GM18520 (cell line): Measurements from ENCODE around the gene PRIM2.
A peak's percentile ranks its signal among the peaks of the same experiment; 100 is the strongest.
"Not testable (repeated sequence)": the region's sequence is repeated elsewhere in the genome, so short reads cannot be mapped to it uniquely, and the experiment has no call there.

ENCODE experiments used
- ATAC-seq: cut with Tn5 transposase; IDR thresholded peaks from one replicate; pipeline ENCODE4 v1.9.1; 2021; ENCODE audit not compliant: unreplicated experiment

Gene PRIM2, protein sequence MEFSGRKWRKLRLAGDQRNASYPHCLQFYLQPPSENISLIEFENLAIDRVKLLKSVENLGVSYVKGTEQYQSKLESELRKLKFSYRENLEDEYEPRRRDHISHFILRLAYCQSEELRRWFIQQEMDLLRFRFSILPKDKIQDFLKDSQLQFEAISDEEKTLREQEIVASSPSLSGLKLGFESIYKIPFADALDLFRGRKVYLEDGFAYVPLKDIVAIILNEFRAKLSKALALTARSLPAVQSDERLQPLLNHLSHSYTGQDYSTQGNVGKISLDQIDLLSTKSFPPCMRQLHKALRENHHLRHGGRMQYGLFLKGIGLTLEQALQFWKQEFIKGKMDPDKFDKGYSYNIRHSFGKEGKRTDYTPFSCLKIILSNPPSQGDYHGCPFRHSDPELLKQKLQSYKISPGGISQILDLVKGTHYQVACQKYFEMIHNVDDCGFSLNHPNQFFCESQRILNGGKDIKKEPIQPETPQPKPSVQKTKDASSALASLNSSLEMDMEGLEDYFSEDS

DNA sequence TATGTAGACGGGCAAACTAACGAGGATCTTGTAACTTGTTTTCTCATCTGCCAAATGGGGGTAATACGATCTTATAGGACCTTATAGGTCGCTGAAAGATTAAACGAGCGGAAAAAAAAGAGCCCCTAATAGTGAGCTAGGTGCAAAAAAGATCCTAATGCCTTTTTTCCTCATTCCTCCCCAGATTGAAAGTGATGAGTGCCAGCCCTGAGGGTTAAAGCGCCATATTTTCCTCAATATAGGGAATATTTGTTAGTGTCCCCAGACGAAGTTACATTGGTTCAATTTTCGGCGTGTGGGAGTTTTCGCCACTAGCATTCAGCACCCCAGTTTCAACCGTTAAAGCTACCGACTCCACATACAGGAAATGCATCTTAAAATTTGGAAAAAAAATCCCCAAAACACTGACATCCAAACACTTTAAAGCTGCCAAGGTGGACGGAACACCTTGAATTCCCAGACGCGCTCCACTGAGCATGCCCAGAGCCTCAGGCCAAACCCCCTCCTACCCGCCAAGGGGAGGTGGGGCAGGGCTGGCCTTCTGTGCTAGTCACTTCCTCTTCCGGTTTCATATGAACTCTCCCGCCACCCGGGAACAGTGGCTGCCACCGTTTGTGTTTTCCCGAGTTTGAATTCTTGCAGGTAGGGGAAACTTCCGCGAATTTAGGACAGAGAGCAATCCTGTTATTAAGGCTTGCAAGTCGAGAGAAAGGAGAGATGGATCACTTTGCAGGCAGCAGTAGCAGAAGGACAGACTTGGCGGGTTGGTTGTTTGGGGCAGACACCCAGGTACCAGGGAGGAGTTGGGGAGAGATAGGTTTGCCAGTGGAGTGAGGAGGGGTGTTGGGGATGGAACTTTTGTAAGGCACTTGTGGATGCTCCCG, at the start of gene PRIM2:
PRIM2 (plus strand) TSS at position 571 of the 884 bp plus-strand sequence. CDS start 816 bp downstream, outside the sequence.
- ATAC-seq: peak; percentile 84

GRCh38 chr6:57268294-57268640, 49.2 kb upstream of the PRIM2 start:
- no peak for ATAC-seq

- ATAC-seq: not testable (repeated sequence)
Measured at GRCh38 chr6:57274113-57274824, 43.2 kb upstream of the PRIM2 start.

DNA sequence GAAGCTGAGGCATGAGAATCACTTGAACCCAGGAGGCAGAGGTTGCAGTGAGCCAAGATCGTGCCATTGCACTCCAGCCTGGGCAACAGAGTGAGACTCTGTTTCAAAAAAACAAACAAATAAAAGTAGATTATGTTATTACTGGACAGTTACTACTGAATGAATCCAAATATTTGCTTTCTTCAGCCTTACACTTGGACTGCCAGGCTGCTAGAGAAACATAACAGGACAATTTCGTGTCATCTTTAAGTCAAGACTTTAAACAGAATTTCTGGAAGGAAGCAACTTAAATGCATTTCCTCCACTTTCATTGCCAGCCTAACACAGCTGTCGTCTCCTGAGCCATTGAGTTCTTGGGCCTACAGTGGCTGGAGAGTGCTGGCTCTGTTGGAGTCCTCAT, 42.0 kb upstream of the PRIM2 start:
- ATAC-seq: no peak

DNA sequence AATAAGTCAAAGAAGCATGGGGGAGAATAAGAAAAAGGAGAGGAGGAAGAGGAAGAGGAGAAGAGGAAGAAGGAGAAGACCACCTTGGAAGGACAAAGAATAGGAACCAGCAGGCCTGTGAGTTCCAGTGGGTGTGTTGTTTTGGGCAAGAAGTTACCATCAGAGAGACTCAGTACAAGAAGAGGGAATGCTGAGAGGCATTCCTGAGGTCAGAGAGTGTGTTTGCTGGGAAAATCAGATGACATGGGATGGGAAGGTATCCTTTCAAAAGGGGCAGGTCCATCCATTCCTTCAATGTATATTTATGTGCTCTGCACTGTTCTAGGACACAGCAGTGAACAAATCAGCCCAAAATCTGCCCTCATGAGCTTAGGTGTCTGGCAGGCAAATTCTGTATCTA, 40.5 kb upstream of the PRIM2 start:
- no peak for ATAC-seq

- ATAC-seq: no peak
Measured at GRCh38 chr6:57278570-57278969, 38.9 kb upstream of the PRIM2 start.

DNA sequence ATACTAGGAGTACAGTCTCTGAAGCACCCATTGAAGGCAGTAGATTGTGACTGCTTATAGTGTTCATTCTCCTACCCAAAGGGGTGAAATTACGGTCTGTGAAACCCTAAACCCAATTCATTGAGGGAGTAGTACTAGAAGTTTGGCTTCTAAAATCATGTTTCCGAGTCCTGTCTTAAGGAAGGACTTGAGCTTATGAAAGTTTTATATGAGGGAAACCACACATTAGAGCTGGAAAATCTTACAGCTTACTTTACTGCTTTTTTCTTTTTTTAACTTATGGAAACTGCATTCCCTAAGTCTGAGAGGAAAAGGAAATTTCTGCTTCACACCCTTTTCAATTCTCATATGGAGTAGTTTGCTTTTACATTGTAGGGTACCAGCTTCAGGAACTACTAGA, 38.4 kb upstream of the PRIM2 start:
- no peak for ATAC-seq

- no peak for ATAC-seq
Measured at GRCh38 chr6:57283106-57283505, 34.3 kb upstream of the PRIM2 start.

DNA sequence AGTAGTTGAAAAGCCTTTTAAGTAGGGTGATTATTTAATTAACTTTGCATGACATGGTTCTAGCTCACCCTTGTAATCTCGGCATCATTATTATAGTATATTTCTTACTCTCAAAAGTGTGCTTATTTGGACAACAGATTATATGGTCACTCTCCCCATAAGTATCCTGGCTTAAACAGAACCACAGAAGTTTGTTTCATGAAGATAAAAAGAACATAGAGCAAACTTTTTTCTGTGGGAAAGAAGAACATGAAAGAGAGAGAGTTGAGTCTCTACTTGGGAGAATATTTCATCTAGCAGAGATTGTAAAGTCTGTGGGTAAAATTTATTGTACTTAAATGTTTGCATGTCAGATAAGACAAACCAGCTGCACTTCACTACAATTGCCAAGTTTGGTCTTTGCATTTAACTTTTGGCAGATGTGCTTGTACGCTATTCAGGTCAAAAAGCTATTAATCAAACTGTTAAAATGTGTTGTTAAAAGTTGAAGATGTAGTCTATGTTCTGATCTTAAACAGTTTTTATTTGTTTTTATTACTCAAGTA, 33.4 kb upstream of the PRIM2 start:
- ATAC-seq: no peak

DNA sequence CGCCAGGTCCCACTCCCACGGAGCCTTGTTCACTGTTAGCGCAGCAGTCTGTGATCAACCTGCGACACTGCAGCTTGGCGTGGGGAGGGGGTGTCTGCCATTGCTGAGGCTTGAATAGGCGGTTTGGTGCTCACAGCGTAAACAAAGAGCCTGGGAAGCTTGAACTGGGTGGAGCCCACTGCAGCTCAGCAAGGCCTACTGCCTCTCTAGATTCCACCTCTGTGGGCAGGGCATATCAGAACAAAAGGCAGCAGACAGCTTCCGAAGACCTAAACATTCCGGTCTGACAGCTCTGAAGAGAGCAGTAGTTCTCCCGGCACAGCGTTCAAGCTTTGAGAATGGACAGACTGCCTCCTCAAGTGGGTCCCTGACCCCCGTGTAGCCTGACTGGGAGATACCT, 29.3 kb upstream of the PRIM2 start:
- ATAC-seq: not testable (repeated sequence)

GRCh38 chr6:57293472-57293871, 24.0 kb upstream of the PRIM2 start:
- not testable (repeated sequence) for ATAC-seq

GRCh38 chr6:57294862-57295445, 22.5 kb upstream of the PRIM2 start:
- no peak for ATAC-seq

GRCh38 chr6:57297505-57297904, 19.9 kb upstream of the PRIM2 start:
- ATAC-seq: no peak

- ATAC-seq: no peak
Measured at GRCh38 chr6:57298741-57299140, 18.7 kb upstream of the PRIM2 start.

DNA sequence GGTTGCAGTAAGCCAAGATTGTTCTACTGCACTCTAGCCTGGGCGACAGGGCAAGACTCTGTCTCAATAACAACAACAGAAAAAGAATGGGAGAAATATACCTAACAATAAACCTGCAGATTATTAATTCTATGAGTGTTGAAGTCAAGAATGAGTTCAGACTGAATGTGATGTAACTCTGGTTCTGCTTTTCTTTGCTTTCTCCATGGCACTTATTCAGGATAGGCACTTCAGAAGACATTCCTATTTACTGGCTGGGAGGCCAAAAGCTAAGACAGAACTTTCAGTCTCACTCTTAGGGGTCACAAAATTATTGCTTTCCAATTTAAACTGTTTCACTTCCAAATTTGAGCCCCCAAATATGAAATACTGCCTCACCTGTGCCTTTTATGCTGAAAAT, 15.7 kb upstream of the PRIM2 start:
- no peak for ATAC-seq

GRCh38 chr6:57302477-57302876, 15.0 kb upstream of the PRIM2 start:
- ATAC-seq: no peak

- ATAC-seq: no peak
Measured at GRCh38 chr6:57303931-57304681, 13.3 kb upstream of the PRIM2 start.

GRCh38 chr6:57305107-57305506, 12.3 kb upstream of the PRIM2 start:
- ATAC-seq: no peak

GRCh38 chr6:57305761-57306160, 11.7 kb upstream of the PRIM2 start:
- ATAC-seq: no peak

GRCh38 chr6:57306273-57306672, 11.2 kb upstream of the PRIM2 start:
- no peak for ATAC-seq
